ENCODE data around the gene PI4KA.
A peak's percentile ranks its signal among the peaks of the same experiment; 100 is the strongest.
"Not testable (repeated sequence)": the region's sequence is repeated elsewhere in the genome, so short reads cannot be mapped to it uniquely, and the experiment has no call there.

The PI4KA gene

GRCh38 chr22:20771918-20772625 lies 86.5 kb downstream of the PI4KA start:
- DNase-seq: no peak

DNA sequence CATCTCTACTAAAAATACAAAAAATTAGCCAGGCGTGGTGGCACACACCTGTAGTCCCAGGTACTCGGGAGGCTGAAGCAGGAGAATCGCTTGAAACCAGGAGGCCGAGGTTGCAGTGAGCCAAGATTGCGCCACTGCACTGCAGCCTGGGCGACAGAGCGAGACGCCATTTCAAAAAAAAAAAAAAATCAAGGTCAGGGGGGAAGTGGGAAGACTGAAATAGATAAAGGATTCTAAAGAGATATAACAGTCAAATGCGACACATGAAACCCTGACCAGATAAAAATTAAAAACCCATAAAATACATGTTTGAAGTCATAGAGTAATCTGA lies 89.2 kb downstream of the PI4KA start:
- not testable (repeated sequence) for DNase-seq

GRCh38 chr22:20766530-20766929 lies 92.1 kb downstream of the PI4KA start:
- DNase-seq: no peak

GRCh38 chr22:20765938-20766337 lies 92.7 kb downstream of the PI4KA start:
- DNase-seq: no peak

DNA sequence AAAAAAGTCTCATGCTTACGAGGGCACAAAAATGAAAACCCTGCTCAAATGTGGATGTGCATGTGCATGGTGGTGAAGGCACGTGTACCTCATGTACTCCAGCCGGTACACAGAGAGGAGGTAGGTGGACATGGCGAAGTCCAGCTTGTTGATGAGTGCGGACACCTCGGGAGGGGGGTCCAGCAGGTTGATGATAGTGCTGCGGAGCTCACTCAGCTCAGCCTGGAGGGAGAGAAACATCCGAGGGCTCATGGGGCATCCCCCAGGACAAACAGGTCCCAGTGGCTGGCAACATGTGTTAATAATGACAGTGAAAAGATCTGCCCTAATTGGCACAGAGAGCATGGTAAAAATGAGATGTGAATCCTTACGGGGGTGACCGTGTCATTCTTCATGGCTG lies 93.9 kb downstream of the PI4KA start:
- DNase-seq: no peak

- DNase-seq: no peak
Measured at GRCh38 chr22:20764471-20764720, 94.2 kb downstream of the PI4KA start.

- no peak for DNase-seq
Measured at GRCh38 chr22:20763630-20764470, 94.8 kb downstream of the PI4KA start.

GRCh38 chr22:20762233-20762796 lies 96.3 kb downstream of the PI4KA start:
- DNase-seq: no peak

DNA sequence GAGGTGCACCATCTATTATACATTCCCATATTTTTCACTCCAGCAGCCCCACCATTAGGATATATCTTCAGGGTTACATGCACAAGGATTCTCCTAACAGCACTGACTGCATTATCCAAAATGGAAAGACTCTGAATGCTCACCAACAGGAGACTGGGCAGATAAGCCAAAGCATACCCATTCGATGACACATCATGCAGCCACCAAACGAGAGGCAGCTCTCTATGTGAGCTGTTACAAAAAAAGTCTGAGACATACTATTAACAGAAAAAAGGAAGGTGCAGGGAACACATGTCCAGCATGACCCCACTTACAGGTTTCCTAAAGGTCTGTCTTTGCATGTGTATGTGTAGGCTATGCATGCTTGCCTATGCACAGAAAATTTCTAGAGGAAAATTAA lies 97.1 kb downstream of the PI4KA start:
- no peak for DNase-seq

DNA sequence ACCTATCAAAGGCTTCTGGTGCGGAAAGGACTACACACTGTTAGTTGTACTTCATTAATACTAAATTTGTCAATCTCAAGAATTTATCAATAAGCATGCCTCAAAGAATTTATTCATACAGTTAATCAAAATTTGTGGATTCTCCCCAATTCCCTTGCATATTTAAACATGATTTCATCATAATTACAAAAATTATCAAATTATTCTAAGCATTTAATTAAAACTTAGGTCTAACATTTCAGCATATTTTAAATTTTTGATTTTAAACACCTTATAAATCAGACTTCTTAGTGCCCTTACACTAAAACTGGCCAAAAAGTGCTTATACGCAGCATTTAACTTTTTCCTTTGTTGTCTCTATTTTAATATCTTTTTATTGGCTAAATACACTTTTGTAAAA lies 98.5 kb downstream of the PI4KA start:
- no peak for DNase-seq

GRCh38 chr22:20758688-20759087 lies 99.9 kb downstream of the PI4KA start:
- no peak for DNase-seq

DNA sequence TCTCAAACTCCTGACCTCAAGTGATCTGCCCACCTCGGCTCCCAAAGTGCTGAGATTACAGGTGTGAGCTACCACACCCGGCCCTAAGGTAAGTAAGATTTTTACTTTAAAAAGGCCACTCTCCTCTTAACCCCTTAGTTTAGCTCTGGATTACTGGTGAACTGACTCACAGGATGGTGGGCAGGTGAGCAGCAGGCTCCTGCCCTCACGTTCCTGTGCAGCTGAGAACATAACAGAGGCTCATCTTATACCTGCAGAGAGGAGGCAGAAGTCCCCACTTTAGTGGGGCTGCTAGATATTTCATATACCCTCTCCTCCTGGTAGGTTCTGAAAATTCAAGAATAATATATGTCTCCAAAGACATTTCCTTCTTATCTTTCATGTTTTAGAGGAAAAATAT lies 101.8 kb downstream of the PI4KA start:
- no peak for DNase-seq

GRCh38 chr22:20752873-20753272 lies 105.7 kb downstream of the PI4KA start:
- no peak for DNase-seq

- no peak for DNase-seq
Measured at GRCh38 chr22:20752104-20752741, 106.4 kb downstream of the PI4KA start.

DNA sequence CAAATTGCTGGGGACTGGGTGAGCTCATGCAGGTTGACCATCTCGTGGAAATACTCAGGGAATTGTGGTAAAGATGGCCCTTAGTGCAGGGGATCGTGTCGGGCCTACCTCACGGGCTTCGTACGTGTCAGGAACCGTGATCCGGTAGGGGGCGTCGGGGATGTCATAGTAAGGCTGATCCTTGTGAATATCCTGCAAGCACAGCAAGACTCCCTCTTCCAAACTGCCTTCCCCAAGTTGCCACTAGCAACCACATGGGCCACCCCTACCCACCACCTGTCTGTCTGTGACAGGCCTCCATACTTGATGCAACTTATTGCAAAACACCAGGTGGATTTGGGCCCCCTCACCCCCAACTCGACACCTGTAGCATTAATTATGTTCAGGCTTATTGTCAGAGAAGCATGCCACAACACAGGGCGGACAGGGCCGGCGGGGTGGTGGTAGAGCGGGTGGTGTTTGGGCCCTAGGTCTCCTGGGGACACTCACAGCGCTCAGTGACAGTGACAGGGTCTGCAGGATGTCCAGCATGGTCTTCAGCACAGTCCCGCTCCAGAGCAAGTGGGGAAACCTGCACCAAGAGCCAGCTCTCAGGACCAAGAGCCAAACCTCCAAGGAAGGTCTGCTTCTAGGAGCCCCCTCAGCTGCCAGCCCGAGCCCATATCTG lies 107.3 kb downstream of the PI4KA start:
- DNase-seq: no peak

GRCh38 chr22:20750461-20751184 lies 108.0 kb downstream of the PI4KA start:
- DNase-seq: peak; percentile 39

DNA sequence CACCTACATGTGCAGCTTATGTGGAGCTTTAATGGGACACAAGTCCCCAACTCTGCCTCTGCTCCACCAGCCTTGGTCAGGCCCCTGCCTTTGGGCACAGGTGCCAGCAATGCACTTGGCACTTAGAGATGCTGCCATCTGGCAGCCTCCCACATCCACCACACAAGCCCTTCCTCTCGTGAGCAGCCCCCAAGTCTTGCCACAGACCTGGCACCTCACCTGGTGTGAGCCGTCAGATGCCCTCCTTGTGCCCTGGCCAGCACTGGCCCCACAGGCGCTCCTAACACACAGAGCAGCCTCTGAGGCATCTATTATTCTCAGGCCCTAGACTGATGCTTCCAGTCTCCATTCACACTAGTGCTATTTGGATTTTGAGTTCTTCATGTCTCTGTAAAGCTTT lies 109.2 kb downstream of the PI4KA start:
- DNase-seq: no peak

DNA sequence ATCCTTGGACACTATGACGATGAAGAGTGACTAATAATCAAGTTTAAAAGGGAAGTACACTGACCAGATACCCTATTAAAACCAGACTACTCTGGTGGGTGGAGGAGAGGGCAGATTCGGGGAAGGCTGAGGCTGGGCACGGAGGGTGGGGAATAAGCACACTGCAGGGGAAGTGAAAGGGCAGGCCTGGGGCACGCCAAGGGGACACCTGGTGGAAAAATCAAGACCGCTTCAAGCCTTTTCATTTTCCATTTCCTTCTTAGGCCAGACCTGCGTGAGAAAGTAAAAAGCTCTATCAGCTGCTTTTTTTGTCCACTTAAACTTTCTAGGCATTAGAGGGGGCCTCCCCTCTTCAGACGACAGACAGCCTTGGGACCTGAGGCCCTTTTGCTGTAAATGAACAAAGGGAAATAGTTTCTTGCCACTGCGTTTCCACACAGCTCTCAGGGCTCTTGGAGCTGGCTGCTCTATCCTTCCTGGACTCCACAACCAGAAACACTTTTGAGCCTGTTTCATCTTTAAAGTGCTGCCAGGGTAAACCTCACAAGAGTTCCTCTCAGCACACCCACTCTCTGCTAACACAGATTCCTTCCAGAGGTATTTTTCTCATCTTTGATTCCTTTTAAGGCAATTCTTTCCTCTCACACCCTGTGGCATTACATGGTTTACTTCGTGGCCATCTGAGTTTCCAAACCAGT lies 109.7 kb downstream of the PI4KA start:
- DNase-seq: no peak

DNA sequence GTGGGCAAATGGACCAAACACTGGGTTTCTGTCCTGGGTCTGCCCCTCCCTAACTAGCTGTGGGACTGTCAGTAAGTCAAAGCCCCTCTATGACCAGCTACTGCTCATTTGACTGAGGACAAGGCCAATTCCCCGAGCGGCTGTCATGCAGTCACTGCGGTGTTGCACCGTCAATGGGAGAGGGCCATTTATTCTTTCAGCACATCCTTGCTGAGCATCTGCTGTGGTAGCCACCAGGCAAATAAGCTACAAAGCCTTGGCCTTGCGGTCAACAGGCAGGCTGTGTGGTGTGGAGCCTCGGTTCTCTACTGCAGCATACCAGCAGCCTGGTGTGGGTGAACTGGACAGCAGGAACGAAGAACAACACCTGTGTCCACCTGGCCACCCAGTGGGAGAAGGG lies 110.5 kb downstream of the PI4KA start:
- DNase-seq: no peak

DNA sequence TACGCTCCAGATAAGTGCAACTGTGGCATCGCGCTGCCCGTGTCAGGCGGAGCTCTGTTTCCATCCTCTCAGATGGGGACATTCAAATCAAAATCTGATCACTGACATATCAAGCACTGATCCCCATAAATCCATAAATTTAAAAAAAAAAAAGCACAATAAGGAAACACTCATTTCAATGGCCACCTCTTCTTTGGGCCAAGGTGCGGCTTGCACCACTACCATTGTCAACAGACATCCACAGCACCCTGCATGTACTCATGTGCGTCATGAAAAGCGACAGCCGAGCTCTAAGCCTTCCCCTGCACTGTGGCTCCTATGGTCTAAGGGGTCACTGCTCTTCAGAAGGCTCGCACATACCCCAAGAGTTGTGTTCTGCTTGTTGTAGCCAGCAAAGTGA lies 111.4 kb downstream of the PI4KA start:
- no peak for DNase-seq

DNA sequence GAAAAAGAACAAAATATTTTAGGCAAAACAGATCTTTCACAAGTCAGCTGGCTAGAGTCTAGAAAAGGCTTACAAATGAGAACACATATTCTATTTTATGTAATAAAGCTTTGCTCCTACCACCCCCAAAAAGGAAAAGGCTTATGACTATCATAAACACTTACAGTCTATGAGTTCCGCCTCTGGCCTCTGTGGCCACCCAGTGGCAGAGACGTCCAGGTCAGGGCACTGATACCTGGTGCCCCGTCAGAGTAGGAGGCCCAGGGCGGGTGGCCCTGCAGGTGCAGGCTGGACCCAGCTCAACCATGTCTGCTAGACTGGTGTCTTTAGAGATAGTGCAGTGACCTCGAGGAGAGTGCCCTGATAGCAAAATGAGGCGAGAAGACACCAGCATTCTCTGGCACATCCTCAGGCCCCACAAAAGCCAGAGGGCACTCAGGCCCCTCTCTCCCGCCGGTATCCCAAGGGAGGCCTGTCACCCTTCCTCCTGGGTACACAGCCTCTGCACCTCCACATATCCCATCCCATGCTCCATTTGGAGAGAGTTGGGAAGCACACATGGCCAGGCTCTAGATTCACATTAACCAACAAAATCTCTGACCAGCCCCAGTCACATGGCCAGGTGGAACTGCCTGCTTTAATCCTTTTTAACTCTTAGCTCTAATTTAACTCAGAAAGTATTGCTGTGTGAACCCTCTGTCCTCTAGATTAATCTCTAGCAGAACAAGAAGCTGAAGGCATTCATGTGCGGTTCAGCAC lies 112.0 kb downstream of the PI4KA start:
- no peak for DNase-seq

Data from activated CD4-positive, CD25-positive, alpha-beta regulatory T cell treated with anti-CD3 and anti-CD28 coated beads, Interleukin-2, amount 50 U/mL, for 72 hours (primary cell).